Measurements from ENCODE around the gene PRPF31.

- TF ChIP-seq CTCF (conservative IDR thresholded peaks at IDR 0.05 in 1 of 2, IDR thresholded peaks at IDR 0.05 in 1 of 2; ENCODE audit: extremely low read depth in 1 of 2, insufficient read depth in 1 of 2, low read depth in 1 of 2, low read length in 2 of 2): no peak
- TF ChIP-seq EZH2 (IDR thresholded peaks at IDR 0.05; ENCODE audit: borderline replicate concordance, low read length): no peak
Measured at GRCh38 chr19:54129617-54129996, 14.1 kb downstream of the PRPF31 start.
